Thyroid gland (tissue), 4 donors: ENCODE measurements around the gene PLD6.

Experiments used
- CTCF ChIP-seq, 6 experiments: fragments of 200-600 bp in 3 of 6; fragments of 450-650 bp in 3 of 6; sonication (generic) in 3 of 6; IDR thresholded peaks; one replicate each; pipeline ENCODE4 v1.5.1; 2016 to 2019; ENCODE audit warnings: antibody characterized with exemption in 6 of 6, mild to moderate bottlenecking in 2 of 6, inconsistent platforms in 1 of 6, moderate library complexity in 1 of 6
- POLR2A ChIP-seq, 2 donors: fragments of 450-650 bp; IDR thresholded peaks; one replicate each; pipeline ENCODE4 v1.6.1; 2017; ENCODE audit warnings: antibody characterized with exemption in 2 of 2, mild to moderate bottlenecking in 2 of 2, moderate library complexity in 1 of 2

GRCh38 chr17:17228521-17229279 lies 22.6 kb upstream of the PLD6 start:
- TF ChIP-seq CTCF (IDR thresholded peaks at IDR 0.05) (no peak), POLR2A (IDR thresholded peaks at IDR 0.05) (no peak)
